CD1c-positive myeloid dendritic cell (primary cell): ENCODE measurements around the gene RAD23A.
"Not testable (repeated sequence)": the region's sequence is repeated elsewhere in the genome, so short reads cannot be mapped to it uniquely, and the experiment has no call there.

Source experiments
- DNase-seq: peaks from one replicate; pipeline ENCODE4 v3.0.0-alpha.2; 2016; ENCODE audit errors: extremely low spot score

The RAD23A gene

DNA sequence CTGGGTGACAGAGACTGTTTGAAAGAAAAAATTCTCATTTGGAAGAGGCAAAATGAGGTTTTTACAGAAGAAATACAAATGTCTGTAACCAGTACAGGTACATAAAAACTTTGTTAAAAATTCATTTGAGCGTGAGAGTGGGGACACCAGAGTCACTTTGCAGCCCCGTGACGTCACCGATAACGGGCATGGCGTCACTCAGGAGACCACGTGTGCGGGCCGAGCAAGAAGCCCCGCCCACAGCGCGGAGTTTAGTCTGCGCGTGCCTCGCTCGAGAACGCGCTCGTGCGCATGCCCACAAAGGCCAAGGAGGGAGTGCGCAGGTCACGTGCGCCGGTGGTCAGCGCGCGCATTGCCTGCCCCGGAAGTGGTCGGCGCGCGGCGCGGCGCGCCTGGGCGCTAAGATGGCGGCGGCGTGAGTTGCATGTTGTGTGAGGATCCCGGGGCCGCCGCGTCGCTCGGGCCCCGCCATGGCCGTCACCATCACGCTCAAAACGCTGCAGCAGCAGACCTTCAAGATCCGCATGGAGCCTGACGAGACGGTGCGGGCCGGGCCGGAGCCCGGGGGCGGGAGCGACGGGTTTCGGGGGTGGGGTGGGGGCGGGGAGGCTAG lies at the start of gene RAD23A:
TSS of gene RAD23A (plus strand) at position 384 of the 613 bp plus-strand sequence. CDS start at position 471, 87 bp downstream.
- peak; percentile 100 for DNase-seq

DNA sequence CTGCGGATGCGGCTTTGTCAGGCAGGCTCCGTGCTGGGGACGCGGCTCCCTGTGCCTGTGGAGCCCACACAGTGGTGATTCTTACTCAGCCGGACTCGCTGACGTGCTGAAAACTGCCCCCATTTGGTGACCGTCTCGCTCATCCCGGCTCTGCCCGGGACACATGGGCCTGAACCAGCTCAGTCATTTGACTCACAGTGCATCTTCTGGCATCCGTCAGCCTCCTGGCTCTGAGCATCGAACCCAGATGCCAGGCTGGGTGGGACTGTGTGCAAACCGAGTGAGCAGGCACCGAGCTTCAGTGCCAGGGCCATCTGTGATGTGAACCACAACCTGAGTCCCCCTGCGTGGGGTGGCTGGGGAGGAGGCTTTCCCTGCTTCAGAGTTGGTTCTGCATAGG lies 49.2 kb upstream of the RAD23A start:
- DNase-seq, result no peak

DNA sequence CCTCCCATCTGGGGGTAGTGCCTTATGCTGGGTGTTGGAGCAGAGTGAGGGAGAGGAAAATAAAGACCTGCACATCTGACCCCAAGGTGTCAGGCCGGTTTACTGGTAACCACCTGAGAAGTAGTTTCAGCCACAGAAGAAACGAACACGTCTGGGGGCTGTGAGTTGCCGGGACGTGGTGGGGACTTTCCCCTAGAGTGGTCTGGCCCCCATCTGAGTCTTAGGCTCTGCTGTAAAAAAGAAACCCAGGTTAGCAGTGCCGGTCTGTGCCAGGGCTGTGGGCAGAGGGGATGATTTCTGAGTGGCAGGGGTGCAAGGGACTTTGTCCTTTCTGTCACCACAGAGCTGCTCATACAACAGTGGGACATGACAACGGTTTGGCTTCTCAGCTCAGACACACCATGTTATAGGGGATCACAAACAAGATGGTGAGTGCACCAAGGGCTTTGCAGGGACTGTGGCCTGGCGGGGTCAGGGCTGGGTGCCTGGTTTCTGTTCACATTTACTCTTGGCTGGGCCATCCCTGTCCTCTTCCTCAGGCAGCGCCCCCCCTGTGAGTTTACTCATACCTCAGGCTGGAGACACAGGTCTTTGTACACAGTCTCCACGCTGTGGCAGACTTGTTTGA lies 45.7 kb upstream of the RAD23A start:
- no peak for DNase-seq

DNA sequence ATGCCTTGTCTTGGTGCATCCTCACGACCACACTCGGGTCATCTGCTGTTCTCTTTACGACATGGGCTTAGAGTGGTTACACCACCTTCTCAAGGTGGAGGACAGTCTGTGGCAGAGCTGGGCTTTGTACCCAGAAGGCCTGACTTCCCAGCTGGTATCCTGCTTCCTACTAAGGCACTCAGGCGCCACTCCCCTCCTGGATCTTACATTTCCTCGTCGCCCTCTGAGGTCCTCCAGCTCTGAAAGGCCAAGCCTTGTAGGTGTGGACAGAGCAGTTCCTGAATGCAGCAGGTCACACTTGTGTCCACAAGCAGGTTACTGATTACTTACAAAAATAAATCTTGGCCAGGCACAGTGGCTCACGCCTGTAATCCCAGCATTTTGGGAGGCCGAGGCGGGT lies 38.5 kb upstream of the RAD23A start:
- no peak for DNase-seq

DNA sequence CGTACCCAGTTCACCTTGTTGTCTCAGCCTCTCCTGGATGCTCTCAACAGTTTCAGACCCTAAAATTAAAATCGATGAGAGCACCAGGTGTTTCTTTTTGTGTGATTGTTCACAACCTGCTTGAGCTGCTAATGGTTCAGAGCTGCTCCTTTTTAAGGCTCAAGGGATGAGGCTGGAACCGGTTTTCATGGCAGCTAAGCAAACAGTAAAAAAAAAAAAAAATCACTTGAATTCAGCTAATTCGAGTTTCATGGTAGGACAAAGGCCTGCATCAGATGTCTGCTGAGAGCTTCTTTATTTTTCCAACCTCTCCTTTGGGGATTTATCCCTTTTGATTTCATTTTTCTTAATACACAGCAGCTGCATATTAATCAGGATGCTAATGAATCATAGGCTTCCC lies 33.1 kb upstream of the RAD23A start:
- no peak for DNase-seq

DNA sequence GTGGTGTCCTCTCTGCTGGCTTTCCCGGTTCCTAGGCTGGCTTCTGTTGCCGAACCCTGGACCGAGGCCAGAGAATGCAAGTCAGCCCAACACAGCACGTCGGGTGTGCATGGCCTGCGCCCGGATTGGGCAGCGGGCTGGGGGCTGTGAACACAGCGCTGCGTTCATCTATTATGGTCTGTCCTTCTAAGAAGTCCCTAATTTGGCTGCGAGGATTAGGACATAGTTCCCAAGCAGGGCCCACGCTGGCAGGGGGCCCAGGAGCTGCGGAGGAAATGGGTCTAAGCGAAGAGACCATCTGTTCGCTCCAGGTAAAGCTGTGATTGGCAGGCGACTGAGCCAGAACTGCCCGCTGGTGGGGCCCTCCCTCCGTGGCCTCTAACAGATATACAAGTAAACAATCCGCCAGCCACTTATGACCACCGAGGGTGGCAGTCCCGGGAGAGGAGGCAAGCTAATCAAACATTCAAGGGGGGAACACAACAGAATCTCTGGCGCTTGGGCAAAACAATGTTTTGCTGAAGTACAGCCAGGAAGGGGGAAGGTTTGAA lies 32.6 kb upstream of the RAD23A start:
- no peak for DNase-seq

DNA sequence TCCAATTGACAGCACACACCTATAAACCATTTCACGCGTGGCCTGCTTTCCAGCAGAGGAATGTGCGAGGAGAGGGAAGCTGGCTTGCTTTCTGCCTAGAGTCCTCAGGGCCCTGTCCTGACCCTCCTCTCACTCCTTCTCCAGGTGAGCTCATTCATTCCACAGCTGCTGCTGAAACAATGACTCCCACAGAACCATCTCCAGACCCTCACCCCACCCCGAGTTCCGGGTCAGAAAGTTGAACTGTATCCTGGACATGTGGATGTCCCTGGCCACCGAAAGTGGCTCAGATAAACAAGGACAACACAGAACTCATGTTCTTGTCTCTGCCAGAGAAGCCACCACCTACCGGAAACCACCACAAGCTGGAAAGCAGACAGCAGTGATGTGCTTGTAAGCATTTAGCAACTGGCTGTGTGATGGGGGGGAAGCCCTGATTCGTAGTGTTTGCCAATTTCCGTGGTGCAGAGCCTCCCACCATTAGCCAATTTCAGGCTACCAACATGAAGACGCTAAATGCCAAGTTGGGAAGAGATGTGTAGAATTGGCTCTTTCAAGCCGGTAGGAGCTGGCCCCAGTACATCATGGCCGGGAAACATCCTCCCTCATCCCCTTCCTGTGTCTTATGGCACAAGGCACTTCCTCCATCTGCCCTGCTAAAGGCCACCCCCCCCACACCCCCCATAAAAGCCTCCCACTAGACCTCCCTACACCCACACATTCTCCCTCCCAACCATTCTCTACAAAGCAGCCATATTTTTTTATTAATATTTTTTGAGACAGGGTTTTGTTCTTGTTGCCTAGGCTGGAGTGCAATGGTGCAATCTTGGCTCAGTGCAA lies 31.6 kb upstream of the RAD23A start:
- DNase-seq, result peak; percentile 26

DNA sequence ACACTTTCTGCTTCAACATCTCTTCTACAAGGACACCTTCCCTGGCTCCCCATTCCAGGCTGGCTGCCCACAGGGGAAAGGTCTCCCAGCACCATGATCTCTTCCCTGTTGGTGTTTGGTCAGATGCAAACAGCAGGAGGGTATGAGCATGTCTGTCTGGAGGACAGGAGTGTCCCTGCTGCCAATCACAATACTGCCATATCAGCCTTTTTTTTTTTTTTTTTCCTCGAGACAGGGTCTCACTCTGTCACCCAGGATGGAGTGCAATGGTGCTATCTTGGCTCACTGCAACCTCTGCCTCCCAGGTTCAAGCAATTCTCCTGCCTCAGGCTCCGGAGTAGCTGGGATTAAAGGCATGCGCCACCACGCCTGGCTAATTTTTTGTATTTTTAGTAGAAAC lies 29.8 kb upstream of the RAD23A start:
- DNase-seq, result not testable (repeated sequence)

DNA sequence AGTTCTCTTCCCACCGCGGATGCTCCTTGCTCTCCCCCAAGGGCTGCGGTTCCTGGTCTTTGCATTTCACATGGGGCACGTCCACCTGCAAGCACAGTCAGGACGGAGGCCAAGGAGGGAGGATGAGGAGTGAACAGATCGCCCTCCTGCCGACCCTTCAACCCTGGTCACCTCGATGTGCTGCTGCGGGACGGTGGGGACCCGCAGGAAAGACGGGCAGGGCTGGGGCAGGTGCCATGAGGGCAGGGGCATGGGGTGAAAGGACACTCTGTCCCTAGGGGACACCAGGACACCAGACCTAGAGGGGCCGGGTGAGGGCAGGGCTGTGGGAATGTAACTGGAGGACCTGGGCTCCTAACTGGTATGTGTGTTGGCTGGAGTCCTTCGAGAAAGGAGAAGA lies 27.4 kb upstream of the RAD23A start:
- no peak for DNase-seq

DNA sequence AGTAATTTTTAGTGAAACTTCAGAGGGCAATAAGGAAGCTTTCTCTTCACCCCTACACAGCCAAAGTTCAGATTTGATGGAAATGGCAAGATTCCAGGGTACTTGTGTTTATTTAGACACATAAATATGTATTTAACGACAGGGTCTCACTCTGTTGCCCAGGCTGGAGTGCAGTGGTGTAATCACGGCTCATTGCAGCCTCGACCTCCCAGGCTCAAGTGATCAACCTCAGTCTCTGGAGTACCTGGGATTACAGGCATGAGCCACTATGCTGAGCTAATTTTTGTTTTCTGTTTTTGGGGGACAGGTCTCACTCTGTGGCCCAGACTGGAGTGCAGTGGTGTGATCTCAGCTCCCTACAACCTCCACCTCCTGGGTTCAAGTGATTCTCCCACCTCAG lies 24.6 kb upstream of the RAD23A start:
- DNase-seq, result no peak

DNA sequence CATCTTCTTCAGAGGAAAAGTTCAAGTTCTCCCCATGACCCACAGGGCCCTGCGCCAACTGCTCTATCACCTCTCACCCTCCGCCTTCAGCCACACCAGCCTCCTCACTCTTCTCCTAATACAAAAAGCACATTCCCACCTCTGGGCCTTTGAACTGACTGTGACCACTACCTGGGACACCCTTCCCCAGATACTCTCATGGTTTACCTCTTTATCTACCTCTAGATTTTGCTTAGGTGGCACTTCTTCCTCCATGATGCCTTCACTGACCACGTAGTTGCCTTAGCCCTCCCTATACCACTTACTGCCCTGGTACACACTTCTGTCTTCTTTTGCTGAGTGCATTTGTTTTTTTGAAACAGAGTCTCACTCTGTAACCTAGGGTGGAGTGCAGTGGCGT lies 22.7 kb upstream of the RAD23A start:
- no peak for DNase-seq

DNA sequence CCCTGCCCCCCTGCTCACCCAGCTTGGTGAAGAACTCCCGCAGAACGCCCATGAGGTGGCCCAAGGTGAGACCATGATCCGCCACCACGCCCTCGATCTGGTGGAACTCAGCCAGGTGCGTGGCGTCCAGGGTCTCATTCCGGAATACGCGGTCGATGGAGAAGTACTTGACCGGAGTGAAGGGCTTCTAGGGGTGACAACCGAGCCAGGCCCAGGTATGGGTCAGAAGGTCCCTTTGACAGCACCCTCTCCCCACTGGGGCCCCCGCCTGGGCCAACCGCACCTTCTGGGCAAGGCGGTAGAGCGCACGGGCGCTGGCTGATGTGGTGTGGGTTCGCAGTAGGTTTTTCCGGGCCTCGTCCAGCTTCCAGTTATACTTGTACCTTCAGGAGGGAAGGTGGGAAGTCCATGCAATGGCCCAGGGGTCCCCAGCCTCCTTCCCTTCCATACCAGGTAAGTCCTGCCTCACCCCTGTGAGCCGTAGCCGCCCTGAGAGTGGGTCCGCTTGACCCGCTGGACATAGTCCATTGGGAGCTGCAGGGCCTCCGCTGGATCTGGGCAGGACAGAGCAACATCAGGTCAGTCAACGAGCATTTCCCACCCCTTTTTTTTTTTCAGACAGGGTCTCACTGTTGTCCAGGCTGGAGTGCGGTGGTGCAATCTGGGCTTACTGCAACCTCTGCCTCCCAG lies 20.9 kb upstream of the RAD23A start:
- no peak for DNase-seq

DNA sequence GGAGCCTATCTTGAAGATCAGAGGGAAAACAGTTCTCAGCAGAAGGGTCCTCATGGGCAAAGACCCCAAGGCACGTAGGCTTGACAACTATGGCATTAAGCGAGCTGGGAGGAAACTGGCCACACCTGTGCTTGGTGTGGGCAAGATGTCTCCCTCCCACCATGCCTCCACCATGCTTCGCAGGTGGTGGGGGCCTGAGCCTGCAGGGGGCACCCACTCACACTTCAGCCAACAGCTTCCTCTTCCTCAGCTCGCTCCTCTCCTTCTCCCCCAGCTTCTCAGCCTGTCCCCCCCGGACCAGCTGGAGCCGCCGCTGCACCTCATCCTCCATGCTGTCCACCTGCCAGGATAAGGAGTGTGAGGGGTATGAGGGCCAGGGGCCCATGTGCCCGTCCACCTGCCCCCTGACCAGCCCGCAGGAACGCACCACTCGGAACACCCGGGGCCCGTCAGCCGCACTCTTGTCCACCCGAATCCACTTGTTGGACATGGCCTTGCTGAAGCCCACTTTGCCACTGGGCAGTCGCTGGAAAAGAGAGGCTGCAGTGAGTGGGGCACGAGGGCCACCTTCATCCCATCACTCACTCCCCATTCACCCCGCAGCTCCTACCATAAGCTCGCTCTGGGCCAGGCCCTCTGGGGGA lies 15.5 kb upstream of the RAD23A start:
- no peak for DNase-seq

DNA sequence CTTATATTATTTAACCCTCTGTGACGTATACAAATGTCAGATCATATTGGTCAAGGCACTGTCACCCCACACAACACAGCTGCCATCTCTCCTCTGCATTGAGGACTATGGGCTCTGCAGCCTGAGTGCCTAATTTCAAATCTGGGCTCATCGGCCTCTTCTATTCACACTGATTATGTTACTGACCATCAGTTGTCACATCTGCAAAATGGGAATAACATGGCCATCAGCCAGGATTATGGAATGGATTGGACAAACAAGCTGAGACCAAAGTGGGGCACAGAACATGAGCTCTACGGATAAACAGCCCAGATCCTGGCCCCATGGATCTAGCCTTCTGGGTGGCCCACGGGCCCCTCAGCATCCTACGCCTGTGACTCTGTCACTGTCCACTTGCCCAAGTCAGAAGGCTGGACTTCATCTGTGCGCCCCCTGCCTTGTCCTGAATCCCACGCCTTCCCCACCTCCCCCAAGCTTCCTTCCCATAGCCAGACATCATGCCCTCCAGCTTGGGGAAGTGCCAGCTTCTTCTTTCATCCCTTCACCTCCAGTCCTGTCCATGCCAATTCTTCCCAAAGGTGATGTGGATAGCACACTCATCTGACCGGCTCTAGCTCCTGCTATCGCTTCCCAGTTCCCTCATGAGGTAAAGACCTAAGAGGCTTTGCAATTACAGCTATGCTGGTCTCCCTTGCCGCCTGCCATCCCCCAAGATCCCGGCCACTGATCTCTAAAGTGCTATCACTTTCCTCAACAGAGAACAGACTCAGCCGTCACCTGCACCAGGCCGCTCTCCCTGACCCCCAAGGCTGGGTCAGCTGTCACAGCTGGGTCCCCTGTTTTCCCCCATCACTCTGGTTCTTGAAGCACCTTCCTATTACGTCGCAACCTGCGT lies 13.0 kb upstream of the RAD23A start:
- peak; percentile 43 for DNase-seq

DNA sequence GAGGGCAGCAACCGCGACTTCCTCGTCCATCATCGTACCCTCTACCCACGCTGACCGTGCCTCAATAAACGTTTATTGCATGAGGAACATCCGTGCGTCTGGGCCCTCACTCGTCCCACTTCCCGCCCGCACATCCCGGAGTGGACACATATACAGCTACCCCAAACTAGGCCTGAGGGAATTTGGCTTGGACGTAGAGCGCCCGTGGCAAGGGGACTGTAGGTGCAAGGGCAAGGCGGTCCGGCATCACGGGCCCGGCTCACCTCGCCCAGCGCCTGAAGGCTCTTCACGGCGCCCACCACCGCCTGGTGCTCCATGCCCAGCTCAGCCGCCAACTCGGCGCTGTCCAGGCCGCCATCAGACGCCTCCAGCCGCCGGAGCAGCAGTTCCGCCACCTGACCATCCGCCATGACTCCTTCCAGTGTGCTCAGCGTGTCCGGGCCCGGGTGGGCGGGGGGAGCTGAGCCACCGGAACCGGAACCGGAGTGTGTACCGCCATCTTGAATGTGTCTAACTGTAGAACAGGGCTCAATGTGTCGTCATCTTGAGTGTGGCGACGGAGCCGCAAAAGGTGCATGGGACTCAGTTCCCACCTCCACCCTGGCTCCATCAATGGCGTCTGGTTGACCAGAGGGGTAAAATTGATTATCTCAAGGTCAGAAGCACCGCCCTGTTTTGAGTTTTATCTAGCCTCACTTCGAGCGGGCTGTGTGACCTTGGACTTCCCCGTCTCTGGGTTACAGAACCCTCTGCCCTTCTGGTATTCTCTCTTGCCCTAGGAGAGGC lies 12.2 kb upstream of the RAD23A start, which contains the start of gene FARSA:
TSS of gene FARSA (minus strand) at position 425 of the 786 bp plus-strand sequence. CDS start at position 410, 15 bp downstream.
- DNase-seq, result peak; percentile 96

DNA sequence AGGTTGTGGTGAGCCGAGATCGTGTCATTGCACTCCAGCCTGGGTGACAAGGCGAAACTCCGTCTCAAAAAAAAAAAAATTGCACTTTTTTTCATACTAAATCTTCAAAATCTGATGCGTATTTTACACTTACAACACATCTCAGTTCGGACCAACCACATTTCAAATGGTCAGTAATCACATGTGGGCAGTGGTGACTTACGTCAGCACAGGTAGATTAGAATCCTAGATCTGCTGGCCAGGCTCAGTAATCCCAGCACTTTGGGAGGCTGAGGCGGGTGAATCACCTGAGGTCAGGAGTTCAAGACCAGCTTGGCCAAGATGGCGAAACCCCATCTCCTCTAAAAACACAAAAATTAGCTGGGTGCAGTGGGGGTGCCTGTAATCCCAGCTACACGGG lies 10.6 kb upstream of the RAD23A start:
- no peak for DNase-seq

DNA sequence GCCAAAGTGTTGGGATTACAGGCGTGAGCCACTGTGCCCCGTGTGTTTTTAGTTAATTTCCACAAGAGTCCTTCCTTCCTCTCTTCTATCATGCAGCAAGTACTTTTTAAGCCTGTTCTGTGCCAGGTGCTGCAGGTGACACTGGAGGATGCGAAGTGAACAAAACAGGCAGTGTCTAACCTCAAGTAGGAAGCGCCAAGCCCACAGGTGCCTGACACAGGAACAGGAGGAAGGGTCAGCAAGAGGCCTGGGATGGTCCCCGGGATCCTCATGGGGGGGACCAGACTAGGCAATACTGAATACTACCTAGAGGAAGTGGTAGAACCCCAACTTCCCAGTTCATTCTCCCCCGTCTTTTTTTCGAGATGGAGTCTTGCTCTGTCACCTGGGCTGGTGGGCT lies 9.1 kb upstream of the RAD23A start:
- no peak for DNase-seq

DNA sequence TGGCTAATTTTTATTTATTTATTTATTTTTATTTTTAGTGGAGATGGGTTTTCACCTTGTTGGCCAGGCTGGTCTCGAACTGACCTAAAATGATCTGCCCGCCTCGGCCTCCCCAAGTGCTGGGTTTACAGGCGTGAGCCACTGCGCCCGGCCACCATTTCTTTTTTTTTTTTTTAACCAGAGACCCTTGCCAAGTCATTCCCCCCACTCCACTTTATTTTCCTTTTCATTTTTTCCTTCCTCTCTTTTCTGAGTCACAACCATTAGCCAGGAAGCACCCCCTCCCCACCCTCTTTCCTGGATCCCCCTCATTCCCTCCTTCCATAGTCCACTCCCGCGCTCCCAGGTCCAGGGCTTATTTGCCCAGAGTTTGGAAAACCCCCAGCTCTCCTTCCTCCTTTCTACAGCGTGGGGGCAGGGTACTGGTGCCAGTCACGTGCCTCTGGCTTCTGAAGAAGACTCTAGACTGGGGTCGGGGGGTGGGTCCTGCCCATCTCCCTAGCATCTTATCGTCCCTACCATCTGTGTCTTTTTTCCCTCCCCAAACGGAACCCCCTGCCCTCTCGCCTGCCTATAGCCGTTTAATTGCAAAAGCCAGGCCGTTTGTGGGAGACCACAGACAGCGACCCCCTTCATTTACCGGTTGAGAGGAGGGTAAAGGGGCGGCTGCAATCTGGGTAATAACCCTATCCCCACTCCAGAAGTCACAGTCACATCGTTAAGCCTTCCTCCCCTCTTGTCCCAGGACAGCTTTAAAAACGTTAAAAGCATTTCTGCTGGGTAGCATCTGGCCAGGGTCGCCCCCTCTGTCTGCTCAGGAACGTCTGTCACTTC lies 8.4 kb upstream of the RAD23A start:
- peak; percentile 71 for DNase-seq
